NB4 (cell line): ENCODE data around the gene CADPS2.

ENCODE experiments used
- MYC ChIP-seq: IDR thresholded peaks from 2 replicates; pipeline ENCODE4 v1.6.1; 2011; ENCODE audit warnings: low read depth, low read length
- POLR2A ChIP-seq: IDR thresholded peaks from 2 replicates; pipeline ENCODE4 v1.6.1; 2011; ENCODE audit warnings: mild to moderate bottlenecking; ENCODE audit not compliant: insufficient read length; ENCODE audit errors: extremely low read depth
- TF ChIP-seq, protein P1 (sequence below): IDR thresholded peaks from one replicate; pipeline ENCODE4 v1.5.1; 2012; ENCODE audit warnings: low read depth, low read length

DNA sequence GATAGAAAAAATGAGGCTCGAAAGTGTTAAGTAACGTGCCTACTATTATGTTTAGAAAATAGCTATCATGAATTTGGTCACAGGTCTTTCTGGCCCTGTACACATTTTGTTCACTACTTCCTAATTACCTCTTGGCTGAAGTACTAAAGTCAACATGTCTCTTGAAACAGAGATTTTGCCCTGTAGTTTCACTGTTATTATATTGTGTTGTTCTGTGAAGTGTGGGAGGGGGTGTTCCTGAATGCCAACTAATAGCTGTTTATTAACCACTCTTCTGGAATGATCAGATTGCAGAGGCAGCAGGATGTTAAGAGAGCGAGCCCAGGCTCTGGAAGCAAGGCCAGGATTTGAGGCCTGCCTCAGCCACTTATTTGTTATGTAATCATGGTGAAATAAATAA, 259.5 kb downstream of the CADPS2 start:
- TF ChIP-seq, protein P1, sequence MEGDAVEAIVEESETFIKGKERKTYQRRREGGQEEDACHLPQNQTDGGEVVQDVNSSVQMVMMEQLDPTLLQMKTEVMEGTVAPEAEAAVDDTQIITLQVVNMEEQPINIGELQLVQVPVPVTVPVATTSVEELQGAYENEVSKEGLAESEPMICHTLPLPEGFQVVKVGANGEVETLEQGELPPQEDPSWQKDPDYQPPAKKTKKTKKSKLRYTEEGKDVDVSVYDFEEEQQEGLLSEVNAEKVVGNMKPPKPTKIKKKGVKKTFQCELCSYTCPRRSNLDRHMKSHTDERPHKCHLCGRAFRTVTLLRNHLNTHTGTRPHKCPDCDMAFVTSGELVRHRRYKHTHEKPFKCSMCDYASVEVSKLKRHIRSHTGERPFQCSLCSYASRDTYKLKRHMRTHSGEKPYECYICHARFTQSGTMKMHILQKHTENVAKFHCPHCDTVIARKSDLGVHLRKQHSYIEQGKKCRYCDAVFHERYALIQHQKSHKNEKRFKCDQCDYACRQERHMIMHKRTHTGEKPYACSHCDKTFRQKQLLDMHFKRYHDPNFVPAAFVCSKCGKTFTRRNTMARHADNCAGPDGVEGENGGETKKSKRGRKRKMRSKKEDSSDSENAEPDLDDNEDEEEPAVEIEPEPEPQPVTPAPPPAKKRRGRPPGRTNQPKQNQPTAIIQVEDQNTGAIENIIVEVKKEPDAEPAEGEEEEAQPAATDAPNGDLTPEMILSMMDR: no peak
- TF ChIP-seq MYC: no peak
- TF ChIP-seq POLR2A: no peak
